ENCODE data around the gene SRRT.

Gene SRRT

GRCh38 chr7:100882201-100882600 lies 7.3 kb downstream of the SRRT start:
- no peak for TF ChIP-seq POLR2A (IDR thresholded peaks at IDR 0.05; ENCODE audit: low read depth, low read length)
- FAIRE-seq (no peak), DNase-seq (ENCODE audit: insufficient read length, low spot score) (no peak)

GRCh38 chr7:100882785-100883526 lies 8.1 kb downstream of the SRRT start:
- DNase-seq (ENCODE audit: insufficient read length, low spot score): no peak
- no peak for TF ChIP-seq POLR2A (IDR thresholded peaks at IDR 0.05; ENCODE audit: low read depth, low read length)
- FAIRE-seq: no peak

GRCh38 chr7:100884736-100885439 lies 10.0 kb downstream of the SRRT start:
- no peak for TF ChIP-seq POLR2A (IDR thresholded peaks at IDR 0.05; ENCODE audit: low read depth, low read length)
- no peak for DNase-seq (ENCODE audit: insufficient read length, low spot score)
- FAIRE-seq: no peak

GRCh38 chr7:100885440-100886141 lies 10.7 kb downstream of the SRRT start:
- no peak for TF ChIP-seq POLR2A (IDR thresholded peaks at IDR 0.05; ENCODE audit: low read depth, low read length)
- DNase-seq (ENCODE audit: insufficient read length, low spot score) (no peak), FAIRE-seq (no peak)

GRCh38 chr7:100886142-100886935 lies 11.4 kb downstream of the SRRT start:
- FAIRE-seq: no peak
- TF ChIP-seq POLR2A (IDR thresholded peaks at IDR 0.05; ENCODE audit: low read depth, low read length): no peak
- DNase-seq (ENCODE audit: insufficient read length, low spot score): no peak

GRCh38 chr7:100886936-100887515 lies 12.1 kb downstream of the SRRT start:
- no peak for TF ChIP-seq POLR2A (IDR thresholded peaks at IDR 0.05; ENCODE audit: low read depth, low read length)
- FAIRE-seq: no peak
- no peak for DNase-seq (ENCODE audit: insufficient read length, low spot score)

GRCh38 chr7:100887516-100888290 lies 12.8 kb downstream of the SRRT start:
- DNase-seq (ENCODE audit: insufficient read length, low spot score) (no peak), FAIRE-seq (no peak)
- TF ChIP-seq POLR2A (IDR thresholded peaks at IDR 0.05; ENCODE audit: low read depth, low read length): no peak

- no peak for TF ChIP-seq POLR2A (IDR thresholded peaks at IDR 0.05; ENCODE audit: low read depth, low read length)
- FAIRE-seq (no peak), DNase-seq (ENCODE audit: insufficient read length, low spot score) (no peak)
These were observed 13.5 kb downstream of the SRRT start for GRCh38 chr7:100888291-100888987.

- FAIRE-seq: no peak
- TF ChIP-seq POLR2A (IDR thresholded peaks at IDR 0.05; ENCODE audit: low read depth, low read length): no peak
- DNase-seq (ENCODE audit: insufficient read length, low spot score): no peak
These were observed 14.3 kb downstream of the SRRT start, which contains the start of gene UFSP1 for GRCh38 chr7:100888988-100889750. UFSP1 (minus strand) TSS chr7:100889715; CDS start chr7:100889271, 444 bp downstream.

- DNase-seq (ENCODE audit: insufficient read length, low spot score) (no peak), FAIRE-seq (no peak)
- no peak for TF ChIP-seq POLR2A (IDR thresholded peaks at IDR 0.05; ENCODE audit: low read depth, low read length)
These were observed 16.0 kb downstream of the SRRT start for GRCh38 chr7:100890653-100891567.

Measured in H54 (cell line).